OCI-LY7 (cell line): Measurements from ENCODE around the gene SLC35B3.

ENCODE experiments used
- EZH2phosphoT487 ChIP-seq: fragments of 200-600 bp; sonication (generic); IDR thresholded peaks from 2 replicates; pipeline ENCODE4 v1.6.1; 2018; ENCODE audit warnings: low read depth, borderline replicate concordance, mild to moderate bottlenecking, mixed run types, antibody characterized with exemption, low read length, moderate library complexity, mixed read lengths
- TF ChIP-seq, protein P1 (sequence below): fragments of 200-600 bp; sonication (generic); conservative IDR thresholded peaks from 2 replicates; pipeline ENCODE4 v1.5.1; 2014; ENCODE audit warnings: mild to moderate bottlenecking, antibody characterized with exemption, low read length, moderate library complexity, mixed read lengths

DNA sequence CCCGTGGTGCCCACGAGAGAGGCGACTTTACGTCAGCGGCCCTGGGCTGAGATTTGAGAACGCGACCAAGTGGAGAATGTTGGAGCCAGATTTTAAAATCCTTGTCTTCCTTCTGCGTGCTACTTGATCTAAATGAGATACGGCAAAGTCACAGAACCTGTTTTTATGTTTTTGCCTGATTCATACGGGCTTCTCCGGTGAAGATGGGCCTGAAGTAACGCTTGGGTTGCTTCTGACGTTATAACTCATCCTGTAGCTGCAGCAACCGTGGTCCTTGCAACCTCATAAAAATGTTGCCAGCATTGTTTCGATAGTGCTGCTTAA is 462 bp upstream of the SLC35B3 start:
- no peak for TF ChIP-seq EZH2phosphoT487
- TF ChIP-seq, protein P1, sequence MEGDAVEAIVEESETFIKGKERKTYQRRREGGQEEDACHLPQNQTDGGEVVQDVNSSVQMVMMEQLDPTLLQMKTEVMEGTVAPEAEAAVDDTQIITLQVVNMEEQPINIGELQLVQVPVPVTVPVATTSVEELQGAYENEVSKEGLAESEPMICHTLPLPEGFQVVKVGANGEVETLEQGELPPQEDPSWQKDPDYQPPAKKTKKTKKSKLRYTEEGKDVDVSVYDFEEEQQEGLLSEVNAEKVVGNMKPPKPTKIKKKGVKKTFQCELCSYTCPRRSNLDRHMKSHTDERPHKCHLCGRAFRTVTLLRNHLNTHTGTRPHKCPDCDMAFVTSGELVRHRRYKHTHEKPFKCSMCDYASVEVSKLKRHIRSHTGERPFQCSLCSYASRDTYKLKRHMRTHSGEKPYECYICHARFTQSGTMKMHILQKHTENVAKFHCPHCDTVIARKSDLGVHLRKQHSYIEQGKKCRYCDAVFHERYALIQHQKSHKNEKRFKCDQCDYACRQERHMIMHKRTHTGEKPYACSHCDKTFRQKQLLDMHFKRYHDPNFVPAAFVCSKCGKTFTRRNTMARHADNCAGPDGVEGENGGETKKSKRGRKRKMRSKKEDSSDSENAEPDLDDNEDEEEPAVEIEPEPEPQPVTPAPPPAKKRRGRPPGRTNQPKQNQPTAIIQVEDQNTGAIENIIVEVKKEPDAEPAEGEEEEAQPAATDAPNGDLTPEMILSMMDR: no peak
